H1 (cell line): ENCODE measurements around the gene BBS7. TPM values are rescaled to one million over a fixed set of nuclear protein-coding genes. Genes with fewer than 3 reads are reported as not detected.

Experiments
- CTCF ChIA-PET: fragments of 300-600 bp; sonication (Branson Sonifier 250); formaldehyde crosslinking; loops from one replicate; lab custom pipeline; 2021; ENCODE audit not compliant: partially characterized antibody; lab: Charles Lee
- POLR2A ChIA-PET: fragments of 300-600 bp; sonication (Branson Sonifier 250); formaldehyde crosslinking; loops from one replicate; lab custom pipeline; 2021; ENCODE audit warnings: inconsistent platforms; ENCODE audit not compliant: partially characterized antibody; lab: Charles Lee
- DNase-seq, 2 experiments: peaks; one replicate each; pipeline versions ENCODE4 v3.0.0 to v3.0.0-alpha.2; 2010 to 2022; ENCODE audit warnings: low spot score in 2 of 2, low read depth in 1 of 2, mixed read lengths in 1 of 2
- FAIRE-seq: peaks from 2 replicates; lab custom pipeline; 2011; peaks lifted over from hg19 to GRCh38; lab: Jason Lieb, UNC
- H2AFZ ChIP-seq: 2 replicates; pipeline ENCODE4 v1.8.1; 2012; ENCODE audit warnings: low read length, inconsistent platforms
- H2AK5ac ChIP-seq: 2 replicates; pipeline ENCODE4 v1.6.1; 2013; ENCODE audit warnings: low read depth, low read length
- H2BK120ac ChIP-seq: replicated peaks from 2 replicates; pipeline ENCODE3; 2013; ENCODE audit warnings: low read depth, low read length, inconsistent platforms
- H2BK12ac ChIP-seq: 2 replicates; pipeline ENCODE4 v1.6.1; 2013; ENCODE audit warnings: low read depth, low read length
- H2BK15ac ChIP-seq: 2 replicates; pipeline ENCODE4 v1.6.1; 2013; ENCODE audit warnings: low read length
- H2BK20ac ChIP-seq: 2 replicates; pipeline ENCODE4 v1.6.1; 2013; ENCODE audit warnings: low read length
- H2BK5ac ChIP-seq: 2 replicates; pipeline ENCODE4 v1.6.1; 2013; ENCODE audit warnings: low read depth, low read length
- H3K14ac ChIP-seq: 2 replicates; pipeline ENCODE4 v1.6.1; 2013; ENCODE audit warnings: inconsistent platforms; ENCODE audit not compliant: insufficient read length
- H3K18ac ChIP-seq: 2 replicates; pipeline ENCODE4 v1.6.1; 2013; ENCODE audit warnings: low read length; ENCODE audit errors: extremely low read depth
- H3K23ac ChIP-seq: 2 replicates; pipeline ENCODE4 v1.6.1; 2013; ENCODE audit warnings: inconsistent platforms; ENCODE audit not compliant: insufficient read length
- H3K23me2 ChIP-seq: 2 replicates; pipeline ENCODE4 v1.6.1; 2013; ENCODE audit warnings: low read depth, low read length
- H3K27ac ChIP-seq: 2 replicates; pipeline ENCODE4 v1.6.1; 2011; ENCODE audit warnings: low read depth, low read length, inconsistent platforms
- H3K27me3 ChIP-seq, 4 experiments: replicated peaks in 1 of 4; 1 replicate in 1 of 4; 2 replicates in 3 of 4; pipeline versions ENCODE4 v1.6.1 to v1.8.1; 2011 to 2013; ENCODE audit warnings: low read length in 3 of 4, mild to moderate bottlenecking in 3 of 4, inconsistent platforms in 2 of 4, mixed read lengths in 2 of 4, moderate library complexity in 1 of 4; ENCODE audit not compliant: control insufficient read depth in 3 of 4, insufficient read depth in 3 of 4; ENCODE audit errors: extremely low read depth in 1 of 4
- H3K36me3 ChIP-seq, 4 experiments: 2 replicates each; pipeline versions ENCODE4 v1.6.1 to v1.8.1; 2011 to 2013; ENCODE audit warnings: mild to moderate bottlenecking in 4 of 4, low read length in 3 of 4, moderate library complexity in 2 of 4, control low read depth in 1 of 4, inconsistent platforms in 1 of 4; ENCODE audit not compliant: insufficient read depth in 4 of 4, control insufficient read depth in 2 of 4
- H3K4ac ChIP-seq: replicated peaks from 2 replicates; pipeline ENCODE3; 2013; ENCODE audit warnings: low read length, low read depth, mixed read lengths, inconsistent platforms; ENCODE audit not compliant: insufficient read length
- H3K4me1 ChIP-seq, 4 experiments: replicated peaks in 1 of 4; 1 replicate in 1 of 4; 2 replicates in 3 of 4; pipeline versions ENCODE4 v1.6.1 to v1.8.1; 2011 to 2013; ENCODE audit warnings: low read length in 3 of 4, inconsistent platforms in 2 of 4, mixed read lengths in 1 of 4; ENCODE audit not compliant: insufficient read depth in 4 of 4, control insufficient read depth in 3 of 4
- H3K4me2 ChIP-seq, 2 experiments: 2 replicates each; pipeline versions ENCODE4 v1.6.1 to v1.8.1; 2011 to 2013; ENCODE audit warnings: low read depth in 2 of 2, low read length in 2 of 2, control low read depth in 1 of 2, inconsistent platforms in 1 of 2, mild to moderate bottlenecking in 1 of 2; ENCODE audit not compliant: insufficient read depth in 1 of 2
- H3K4me3 ChIP-seq, 4 experiments: fragments of 200-600, 300-600 bp in 1 of 4; sonication (generic), shearing (Covaris generic), sonication (Bioruptor Twin) in 1 of 4; 2 replicates each; pipeline versions ENCODE4 v1.5.1 to v1.8.1; 2011 to 2016; ENCODE audit warnings: low read length in 4 of 4, low read depth in 3 of 4, control low read depth in 2 of 4, inconsistent platforms in 2 of 4, mild to moderate bottlenecking in 2 of 4, mixed read lengths in 1 of 4, moderate library complexity in 1 of 4; ENCODE audit not compliant: insufficient read depth in 2 of 4; ENCODE audit errors: extremely low read depth in 1 of 4
- H3K56ac ChIP-seq: replicated peaks from 2 replicates; pipeline ENCODE3; 2013; ENCODE audit warnings: low read depth, mild to moderate bottlenecking, mixed read lengths, low read length, inconsistent platforms; ENCODE audit not compliant: insufficient read length
- H3K79me1 ChIP-seq: 2 replicates; pipeline ENCODE4 v1.6.1; 2013; ENCODE audit warnings: low read depth, low read length, control low read depth
- H3K79me2 ChIP-seq, 2 experiments: 2 replicates each; pipeline versions ENCODE4 v1.6.1 to v1.8.1; 2012 to 2013; ENCODE audit warnings: low read length in 2 of 2, mild to moderate bottlenecking in 2 of 2, inconsistent platforms in 1 of 2; ENCODE audit not compliant: insufficient read depth in 2 of 2, control insufficient read depth in 1 of 2
- H3K9ac ChIP-seq, 4 experiments: replicated peaks in 1 of 4; 1 replicate in 1 of 4; 2 replicates in 3 of 4; pipeline versions ENCODE4 v1.6.1 to v1.8.1; 2011 to 2013; ENCODE audit warnings: low read depth in 3 of 4, low read length in 3 of 4, control low read depth in 2 of 4, mild to moderate bottlenecking in 2 of 4, moderate library complexity in 2 of 4, inconsistent platforms in 1 of 4; ENCODE audit errors: extremely low read depth in 1 of 4
- H3K9me3 ChIP-seq, 2 experiments: 2 replicates each; pipeline versions ENCODE4 v1.6.1 to v1.8.1; 2012 to 2013; ENCODE audit warnings: mild to moderate bottlenecking in 2 of 2, moderate library complexity in 2 of 2, control low read depth in 1 of 2, inconsistent platforms in 1 of 2, low read depth in 1 of 2, low read length in 1 of 2, mixed read lengths in 1 of 2; ENCODE audit not compliant: insufficient read depth in 2 of 2
- H4K20me1 ChIP-seq, 2 experiments: replicated peaks in 1 of 2; 2 replicates each; pipeline versions ENCODE3 to v1.8.1; 2011 to 2013; ENCODE audit warnings: inconsistent platforms in 2 of 2, low read length in 2 of 2, mild to moderate bottlenecking in 1 of 2; ENCODE audit not compliant: insufficient read depth in 2 of 2, control insufficient read depth in 1 of 2
- H4K5ac ChIP-seq: 2 replicates; pipeline ENCODE4 v1.6.1; 2013; ENCODE audit warnings: low read length, low read depth, mixed read lengths, inconsistent platforms; ENCODE audit not compliant: insufficient read length
- H4K8ac ChIP-seq: 2 replicates; pipeline ENCODE4 v1.8.0; 2013; ENCODE audit warnings: mild to moderate bottlenecking, moderate library complexity, low read length, inconsistent platforms; ENCODE audit not compliant: insufficient read depth; ENCODE audit errors: extremely low read depth
- H4K91ac ChIP-seq: replicated peaks from 2 replicates; pipeline ENCODE3; 2013; ENCODE audit warnings: low read length, mixed read lengths, inconsistent platforms; ENCODE audit not compliant: insufficient read length
- CHD1 ChIP-seq: IDR thresholded peaks from 2 replicates; pipeline ENCODE4 v1.6.1; 2012; ENCODE audit warnings: low read depth, low read length, improper control_type of control experiment
- RAD21 ChIP-seq, 2 experiments: IDR thresholded peaks in 1 of 2; conservative IDR thresholded peaks in 1 of 2; 2 replicates each; pipeline ENCODE4 v1.6.1; 2011; ENCODE audit warnings: low read depth in 2 of 2, low read length in 2 of 2, improper control_type of control experiment in 1 of 2, inconsistent platforms in 1 of 2, mild to moderate bottlenecking in 1 of 2, moderate library complexity in 1 of 2
- SP1 ChIP-seq: IDR thresholded peaks from 2 replicates; pipeline ENCODE4 v1.6.1; 2011; ENCODE audit warnings: low read depth, low read length
- WGBS, 2 experiments: shearing (Covaris generic) in 1 of 2; methylation state at CpG; one replicate each; pipeline versions ENCODE4 v1.1.6 to v1.1.7; 2013 to 2015; ENCODE audit warnings: low lambda C conversion rate in 2 of 2, mixed read lengths in 2 of 2, inconsistent platforms in 1 of 2, low coverage in 1 of 2, missing lambda C conversion rate in 1 of 2; ENCODE audit not compliant: insufficient replicate concordance in 2 of 2, insufficient coverage in 1 of 2, insufficient read length in 1 of 2; ENCODE audit errors: extremely low coverage in 1 of 2, missing lambda C conversion rate in 1 of 2; 5-methylcytosine and 5-hydroxymethylcytosine counted together
- long read RNA-seq, 2 experiments: library from RNA in 1 of 2; library from capped mRNA in 1 of 2; stranded (forward); transcript quantifications; one replicate each; pipeline ENCODE4 v2.0.0, GENCODE V29; 2021; ENCODE audit warnings: inconsistent platforms in 1 of 2
- polyA minus RNA-seq, 3 experiments: library from RNA; depleted of rRNA, polyadenylated mRNA; stranded (reverse); fragments of >200 nt; gene quantifications; 1 replicate in 2 of 3; 2 replicates in 1 of 3; pipeline ENCODE4 v1.2.3, GENCODE V29; 2011
- polyA plus RNA-seq, 7 experiments: library from polyadenylated mRNA; depleted of rRNA in 3 of 7; stranded (reverse) in 5 of 7; unstranded in 2 of 7; fragments of >200 nt in 5 of 7; fragments of 200-250 nt in 2 of 7; gene quantifications; 1 replicate in 5 of 7; 2 replicates in 1 of 7; 4 replicates in 1 of 7; pipeline versions ENCODE4 v1.2.1 to v1.2.3, GENCODE V29; 2011 to 2013; ENCODE audit warnings: missing spikeins in 2 of 7, mixed read lengths in 2 of 7
- total RNA-seq: library from RNA; stranded (reverse); fragmentation: NEBNext Ultra II Directional; extraction: Animal tissue kit (Norgen Biotek cat#: 25700); gene quantifications from 2 replicates; pipeline ENCODE4 v1.2.1, GENCODE V29; 2021

BBS7 gene, protein sequence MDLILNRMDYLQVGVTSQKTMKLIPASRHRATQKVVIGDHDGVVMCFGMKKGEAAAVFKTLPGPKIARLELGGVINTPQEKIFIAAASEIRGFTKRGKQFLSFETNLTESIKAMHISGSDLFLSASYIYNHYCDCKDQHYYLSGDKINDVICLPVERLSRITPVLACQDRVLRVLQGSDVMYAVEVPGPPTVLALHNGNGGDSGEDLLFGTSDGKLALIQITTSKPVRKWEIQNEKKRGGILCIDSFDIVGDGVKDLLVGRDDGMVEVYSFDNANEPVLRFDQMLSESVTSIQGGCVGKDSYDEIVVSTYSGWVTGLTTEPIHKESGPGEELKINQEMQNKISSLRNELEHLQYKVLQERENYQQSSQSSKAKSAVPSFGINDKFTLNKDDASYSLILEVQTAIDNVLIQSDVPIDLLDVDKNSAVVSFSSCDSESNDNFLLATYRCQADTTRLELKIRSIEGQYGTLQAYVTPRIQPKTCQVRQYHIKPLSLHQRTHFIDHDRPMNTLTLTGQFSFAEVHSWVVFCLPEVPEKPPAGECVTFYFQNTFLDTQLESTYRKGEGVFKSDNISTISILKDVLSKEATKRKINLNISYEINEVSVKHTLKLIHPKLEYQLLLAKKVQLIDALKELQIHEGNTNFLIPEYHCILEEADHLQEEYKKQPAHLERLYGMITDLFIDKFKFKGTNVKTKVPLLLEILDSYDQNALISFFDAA
- total RNA-seq (20.5 and 21.5 TPM in 2 replicates), polyA plus RNA-seq (2011; rRNA removed) (16.6 and 19.2 TPM in 2 replicates), polyA minus RNA-seq (2011; rRNA and poly(A)+ RNA removed) (9.3 and 11.9 TPM in 2 replicates)
- polyA plus RNA-seq (2011; cell fraction: cytosol; rRNA removed) = 19.9 TPM
- 8.7 TPM for polyA plus RNA-seq (2011; cell fraction: nucleus; rRNA removed)
- 13.9 to 20.6 TPM (median 15.5 TPM) in 4 replicates for polyA plus RNA-seq (2012, experiment 1 of 2)
- 7.1 TPM for polyA plus RNA-seq (2012, experiment 2 of 2)
- polyA plus RNA-seq (2013, experiment 1 of 2) = 21.5 TPM
- 22.1 TPM for polyA plus RNA-seq (2013, experiment 2 of 2)
- 9.0 TPM for polyA minus RNA-seq (2011; cell fraction: cytosol; rRNA and poly(A)+ RNA removed)
- 16.2 TPM for polyA minus RNA-seq (2011; cell fraction: nucleus; rRNA and poly(A)+ RNA removed)
- long read RNA-seq, experiment 1, transcript BBS7-202 (4 exons, 725 nt) = major isoform, 7 of 23 reads
- long read RNA-seq, experiment 1, partial matches to known transcripts = 7 of 23 reads
- long read RNA-seq, experiment 1, other reads (novel, unspliced or antisense) = 7 of 23 reads
- long read RNA-seq, experiment 2, transcript BBS7-204 (18 exons, 2,570 nt) = major isoform, 6 of 32 reads
- long read RNA-seq, experiment 2, transcript BBS7-202 (4 exons, 725 nt) = major isoform, 6 of 32 reads
- long read RNA-seq, experiment 2, partial matches to known transcripts = 11 of 32 reads
- long read RNA-seq, experiment 2, other reads (novel, unspliced or antisense) = 8 of 32 reads

DNA sequence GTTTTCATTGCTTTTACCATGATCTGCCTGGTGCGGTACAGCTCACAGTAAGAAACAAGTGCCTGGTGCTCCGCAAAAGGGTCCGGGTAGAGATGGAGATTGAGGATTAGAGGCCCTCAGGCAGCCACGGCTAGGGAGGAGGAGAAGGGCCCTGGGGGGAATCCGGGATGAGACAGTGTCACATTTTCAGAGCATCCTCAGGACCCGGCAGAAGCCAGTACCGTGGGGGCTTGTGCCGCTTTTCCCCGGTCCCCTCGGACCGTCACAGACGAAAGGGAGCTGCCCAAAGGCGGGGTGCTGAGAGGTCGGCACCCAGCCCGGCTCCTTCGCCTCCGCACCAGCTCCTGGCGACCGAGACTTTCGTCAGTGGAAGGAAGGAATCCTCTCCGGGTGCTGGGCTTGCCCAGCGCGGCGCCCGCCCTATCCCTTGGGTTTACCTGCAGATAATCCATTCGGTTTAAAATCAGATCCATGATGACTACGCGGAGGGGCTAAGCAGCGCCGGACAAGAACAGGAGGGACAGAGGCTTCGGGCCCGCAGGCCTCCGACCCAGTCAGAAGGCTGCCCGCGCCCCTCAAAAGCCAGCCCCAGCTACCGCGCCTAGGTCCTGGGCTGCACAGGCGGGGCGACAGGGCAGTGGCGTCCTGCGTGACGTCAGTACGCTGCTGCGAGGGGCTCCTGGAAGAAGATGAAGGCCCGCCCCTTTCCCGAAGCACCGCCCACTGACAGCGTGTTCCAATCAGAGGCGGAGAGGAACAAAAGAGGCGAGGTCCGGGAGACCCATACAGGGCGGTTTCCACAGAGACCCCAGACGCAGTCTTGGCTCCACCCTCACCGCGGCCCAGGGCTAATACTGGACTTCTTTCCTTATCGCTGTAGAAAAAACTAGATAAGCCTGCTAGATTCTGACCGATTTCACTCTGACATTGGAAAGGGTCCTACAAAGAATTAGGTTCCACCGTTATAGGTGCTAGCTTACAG lies at the start of gene BBS7:
TSS of gene BBS7 (minus strand) at position 634 of the 982 bp plus-strand sequence. CDS start at position 473, 161 bp downstream.
- Histone ChIP-seq H3K4ac (no peak within 1 kb of the TSS), H3K56ac (peak within 1 kb of the TSS; percentile 73), H3K18ac (peak within 1 kb of the TSS; percentile 83), H3K27me3 (no peaks in the 10 kb centered on the region), H3K27ac (peak within 1 kb of the TSS; percentile 53; the same call in 1 of the 2 replicates), H4K91ac (no peak within 1 kb of the TSS), H3K36me3 (peaks cover 0 to 9% (median 1%) of the 10 kb centered on the region in 4 experiments; a peak in 2 of 8 replicates), H3K9me3 (no peaks in the 10 kb centered on the region), H2BK12ac (no peak within 1 kb of the TSS), H3K23me2 (peaks cover 4% of the 10 kb centered on the region; the same call in 1 of the 2 replicates), H2BK120ac (no peak within 1 kb of the TSS), H3K4me1 (no peaks in the 10 kb centered on the region; a peak in 3 of 7 replicates), H3K9ac (peak within 1 kb of the TSS; percentile 66 to 96 (median 70)), H4K8ac (peak within 1 kb of the TSS; percentile 97; the same call in 1 of the 2 replicates), H3K4me3 (peak within 1 kb of the TSS; percentile 81 to 90 (median 88)), H2AFZ (peak within 1 kb of the TSS; percentile 97), H2BK20ac (no peak within 1 kb of the TSS), H3K79me2 (no peaks in the 10 kb centered on the region), H3K14ac (no peak within 1 kb of the TSS), H2AK5ac (no peak within 1 kb of the TSS), H3K79me1 (no peaks in the 10 kb centered on the region), H4K5ac (peak within 1 kb of the TSS; percentile 89), H3K23ac (no peak within 1 kb of the TSS), H2BK5ac (peak within 1 kb of the TSS; percentile 71; the same call in 1 of the 2 replicates), H2BK15ac (no peak within 1 kb of the TSS), H4K20me1 (no peaks in the 10 kb centered on the region), H3K4me2 (peak within 1 kb of the TSS; percentile 68 to 74)
- WGBS, 2 experiments = 2% methylated on average over 57 of the region's 58 CpGs; no CpG with 5 or more reads in 1 of the 2 experiments
- CTCF ChIA-PET = no interaction called here
- DNase-seq (peak; percentile 94 to 99), FAIRE-seq (peak; percentile 76)
- POLR2A ChIA-PET = interaction anchor here (0.5 to 1.6 kb wide), 8 partner anchors 10 to 328 kb away, joined by 3 to 4 read pairs (median 3); no protein-coding TSS in a partner anchor
- TF ChIP-seq RAD21 (IDR thresholded peaks at IDR 0.05 in 1 of 2, conservative IDR thresholded peaks at IDR 0.05 in 1 of 2; ENCODE audit: low read depth in 2 of 2, low read length in 2 of 2) = no peak
- peak; percentile 49; the same call in 1 of the 2 replicates for TF ChIP-seq SP1
- no peak for TF ChIP-seq CHD1
